DMS53 (cell line): ENCODE results near the gene ALOX15.
"Not testable (repeated sequence)": the region's sequence is repeated elsewhere in the genome, so short reads cannot be mapped to it uniquely, and the experiment has no call there.

Source experiments
- DNase-seq: peaks from one replicate; lab custom pipeline; 2025; lab: John Stamatoyannopoulos, UW

ALOX15 gene

GRCh38 chr17:4641297-4642195 lies at the start of gene ALOX15:
ALOX15 (minus strand) TSS chr17:4641678; CDS start chr17:4641651, 27 bp downstream.
- DNase-seq = peak; percentile 27

DNA sequence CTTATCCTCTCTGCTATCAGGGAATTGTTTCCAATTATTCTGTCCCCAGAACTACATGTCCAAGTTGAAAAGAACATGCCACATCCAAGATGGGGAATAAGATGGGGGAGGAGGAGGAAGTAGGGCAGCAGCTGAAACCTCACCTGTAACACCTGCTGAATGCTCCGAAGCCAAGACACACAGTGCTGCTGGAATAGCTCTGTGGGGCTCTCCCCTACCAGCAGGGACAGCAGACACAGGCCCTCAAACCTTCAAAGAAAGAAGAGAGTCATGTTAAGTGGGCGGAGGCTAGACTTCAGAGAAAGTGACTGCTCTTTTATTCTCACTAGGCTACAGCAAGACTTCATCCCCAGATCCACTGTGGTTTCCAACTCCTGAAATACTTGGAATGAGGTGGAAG lies 49.3 kb upstream of the ALOX15 start:
- no peak for DNase-seq

GRCh38 chr17:4689872-4690271 lies 48.4 kb upstream of the ALOX15 start:
- DNase-seq = not testable (repeated sequence)

- not testable (repeated sequence) for DNase-seq
Measured at GRCh38 chr17:4683739-4684138, 42.3 kb upstream of the ALOX15 start.

GRCh38 chr17:4679658-4680057 lies 38.2 kb upstream of the ALOX15 start:
- no peak for DNase-seq

GRCh38 chr17:4678448-4679026 lies 37.1 kb upstream of the ALOX15 start:
- DNase-seq = no peak

DNA sequence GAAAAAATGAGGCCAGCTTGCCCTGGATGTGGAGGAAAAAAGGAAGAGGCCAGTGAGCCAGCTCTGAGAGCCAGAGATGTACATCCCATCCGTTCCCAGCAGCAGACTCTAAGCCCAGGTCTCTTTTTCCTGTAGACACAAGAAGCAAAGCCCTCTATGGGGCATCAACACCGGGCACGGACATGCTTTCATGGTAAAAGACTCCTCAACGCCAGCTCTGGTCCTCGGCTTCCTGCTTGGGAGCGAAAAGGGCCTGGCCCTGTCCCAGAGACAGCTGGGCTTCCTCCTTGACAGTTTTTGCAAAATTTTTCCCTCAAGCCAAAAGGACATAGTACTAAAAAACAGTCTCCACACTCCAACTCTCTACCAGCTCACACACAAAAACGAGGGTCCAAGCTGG lies 35.3 kb upstream of the ALOX15 start:
- DNase-seq = no peak

DNA sequence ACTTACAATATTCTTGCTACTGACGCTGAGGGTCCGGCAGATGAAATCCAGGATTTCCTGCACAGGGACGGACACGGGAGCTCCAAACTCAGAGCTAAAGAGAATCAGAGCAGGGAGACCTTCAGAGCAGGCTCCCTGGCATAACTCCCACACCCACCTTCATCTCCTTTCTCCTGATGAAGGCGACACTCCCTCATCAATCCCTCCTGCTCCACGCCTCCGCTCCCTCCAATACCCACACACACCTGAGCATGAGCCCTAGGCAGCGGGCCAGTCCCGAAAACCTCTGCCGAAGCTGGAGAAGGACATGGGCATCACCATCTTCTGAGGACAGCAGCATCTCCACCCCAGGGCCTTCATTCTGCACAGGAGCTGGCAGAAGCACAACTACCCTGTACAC lies 34.3 kb upstream of the ALOX15 start:
- no peak for DNase-seq

GRCh38 chr17:4674685-4674998 lies 33.2 kb upstream of the ALOX15 start:
- no peak for DNase-seq

DNA sequence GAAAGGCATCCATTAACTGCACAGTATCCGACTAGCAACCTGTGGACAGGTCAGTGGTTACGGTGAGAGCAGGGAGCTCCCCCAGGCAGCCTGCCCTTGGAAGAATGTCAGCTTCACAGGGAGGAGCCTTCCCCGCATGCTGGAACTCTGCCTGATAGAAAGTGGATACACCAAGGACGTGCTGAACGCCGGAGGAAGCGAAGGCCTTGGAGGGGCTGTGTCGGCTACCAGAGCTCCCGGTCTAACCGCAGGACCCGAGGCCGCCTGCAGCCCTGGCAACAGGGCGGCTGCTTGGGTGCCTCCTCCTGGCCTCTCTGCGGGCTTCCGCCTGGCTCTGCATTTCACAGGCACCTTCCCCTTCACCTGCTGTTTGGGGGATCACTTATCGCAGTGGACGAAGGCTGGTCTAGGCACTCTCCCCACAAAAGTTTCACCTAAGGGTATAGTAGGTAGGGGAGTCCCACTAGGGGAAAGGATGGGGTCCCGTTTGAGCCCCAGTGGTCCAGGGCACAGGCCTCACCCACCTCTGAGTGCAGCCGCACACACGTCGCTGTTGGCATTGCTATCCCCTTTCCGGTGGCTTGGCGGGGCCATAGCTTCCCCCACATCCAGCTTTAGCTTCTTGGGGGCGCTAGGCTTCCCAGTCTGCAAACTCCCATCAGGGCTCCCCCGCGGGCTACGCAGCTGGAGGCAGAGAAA lies 32.7 kb upstream of the ALOX15 start:
- no peak for DNase-seq

DNA sequence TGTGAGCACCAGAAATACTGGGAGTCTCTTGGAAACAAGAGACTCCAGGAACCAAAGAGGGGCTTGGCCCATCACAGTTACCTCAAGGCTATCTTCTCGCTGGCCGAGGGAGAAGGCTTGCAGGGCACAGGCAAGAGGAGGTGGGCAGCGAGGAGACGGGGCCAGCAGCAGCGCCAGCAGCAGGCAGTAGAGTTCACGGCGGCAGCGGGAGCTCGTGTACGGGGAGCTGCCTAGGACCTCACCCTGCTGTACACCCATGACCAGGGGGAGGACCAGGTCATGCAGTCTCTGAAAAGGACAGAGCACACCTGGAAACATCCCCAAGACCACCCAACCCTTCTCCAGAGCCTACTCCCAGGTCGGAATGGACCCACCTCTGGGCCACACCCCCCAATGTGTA lies 31.7 kb upstream of the ALOX15 start:
- no peak for DNase-seq

DNA sequence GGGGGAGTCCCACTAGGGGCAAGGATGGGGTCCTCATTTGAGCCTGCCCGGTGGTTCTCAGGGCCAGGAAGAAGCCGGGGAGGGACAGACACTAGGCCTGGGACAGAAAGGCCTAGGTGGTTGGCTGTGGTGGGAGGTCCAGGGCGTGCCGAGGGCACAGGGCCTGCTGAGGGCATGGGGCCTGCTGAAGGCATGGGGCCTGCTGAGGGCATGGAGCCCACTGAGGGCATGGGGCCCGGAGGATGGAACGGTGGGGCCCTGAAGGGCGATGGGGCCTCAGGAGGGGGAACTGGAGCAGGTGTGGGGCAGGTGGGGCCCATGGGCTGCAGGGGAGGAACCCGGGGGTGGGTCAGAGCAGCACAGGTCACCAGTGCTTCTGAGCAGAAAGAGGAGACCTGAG lies 31.3 kb upstream of the ALOX15 start:
- DNase-seq = no peak

GRCh38 chr17:4672055-4672630 lies 30.7 kb upstream of the ALOX15 start:
- no peak for DNase-seq

DNA sequence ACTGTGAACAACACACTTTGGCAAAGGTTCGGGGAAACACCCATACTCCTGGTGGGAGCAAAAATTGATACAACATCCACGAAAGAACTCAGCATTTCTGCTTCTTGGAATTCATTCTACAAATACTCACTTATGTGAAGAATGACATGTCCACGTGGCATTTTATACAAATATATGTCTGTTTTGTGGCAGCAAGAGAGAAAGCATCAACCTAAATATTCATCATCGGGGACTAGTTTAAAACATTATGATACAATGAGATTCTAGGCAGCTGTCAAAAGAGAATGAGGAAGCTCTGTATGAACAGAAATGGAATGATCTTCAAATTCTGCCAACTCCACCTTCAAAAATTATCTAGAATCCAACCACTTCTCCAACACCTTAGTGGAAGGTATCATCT lies 25.7 kb upstream of the ALOX15 start:
- DNase-seq = no peak

GRCh38 chr17:4666296-4666695 lies 24.8 kb upstream of the ALOX15 start:
- DNase-seq = no peak

- no peak for DNase-seq
Measured at GRCh38 chr17:4665027-4665426, 23.5 kb upstream of the ALOX15 start.

DNA sequence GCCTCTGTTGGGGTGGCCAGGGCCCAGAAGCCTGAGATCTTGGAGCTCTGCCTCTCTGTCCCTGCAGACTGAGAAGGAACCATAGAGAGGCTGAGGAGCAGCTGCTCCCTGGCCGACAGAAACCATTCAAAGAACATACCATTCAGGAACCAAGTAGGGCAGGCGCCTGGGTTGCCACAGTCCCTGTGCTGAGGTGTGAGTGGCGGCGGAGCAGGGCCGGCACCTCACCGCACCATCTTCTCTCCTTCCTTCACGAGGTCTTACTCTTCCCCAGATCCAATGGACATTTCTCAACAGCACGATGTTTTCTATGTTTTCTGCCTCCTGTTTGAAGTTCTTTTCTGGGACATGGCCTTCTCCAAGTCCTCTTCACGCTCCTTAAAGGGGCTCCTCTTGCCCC lies 22.8 kb upstream of the ALOX15 start:
- DNase-seq = no peak

DNA sequence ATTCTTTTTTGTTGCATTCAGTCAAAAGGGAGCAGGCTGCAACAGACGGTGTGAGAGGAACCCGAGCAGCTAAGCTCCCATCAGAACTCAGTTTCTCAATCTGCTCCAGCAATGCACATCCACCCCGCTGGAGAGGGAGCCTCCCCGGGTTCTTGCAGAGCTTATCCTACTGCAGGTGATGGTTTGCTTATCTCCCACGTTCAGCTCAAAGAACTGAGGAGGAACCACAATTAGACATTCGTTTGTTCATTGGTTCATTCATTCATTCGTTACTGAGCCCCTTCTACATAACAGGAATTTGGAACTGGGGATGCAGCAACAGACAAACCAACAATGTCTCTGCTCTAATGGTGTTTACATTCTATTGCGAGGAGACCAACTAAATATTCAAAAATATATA lies 22.2 kb upstream of the ALOX15 start:
- no peak for DNase-seq

DNA sequence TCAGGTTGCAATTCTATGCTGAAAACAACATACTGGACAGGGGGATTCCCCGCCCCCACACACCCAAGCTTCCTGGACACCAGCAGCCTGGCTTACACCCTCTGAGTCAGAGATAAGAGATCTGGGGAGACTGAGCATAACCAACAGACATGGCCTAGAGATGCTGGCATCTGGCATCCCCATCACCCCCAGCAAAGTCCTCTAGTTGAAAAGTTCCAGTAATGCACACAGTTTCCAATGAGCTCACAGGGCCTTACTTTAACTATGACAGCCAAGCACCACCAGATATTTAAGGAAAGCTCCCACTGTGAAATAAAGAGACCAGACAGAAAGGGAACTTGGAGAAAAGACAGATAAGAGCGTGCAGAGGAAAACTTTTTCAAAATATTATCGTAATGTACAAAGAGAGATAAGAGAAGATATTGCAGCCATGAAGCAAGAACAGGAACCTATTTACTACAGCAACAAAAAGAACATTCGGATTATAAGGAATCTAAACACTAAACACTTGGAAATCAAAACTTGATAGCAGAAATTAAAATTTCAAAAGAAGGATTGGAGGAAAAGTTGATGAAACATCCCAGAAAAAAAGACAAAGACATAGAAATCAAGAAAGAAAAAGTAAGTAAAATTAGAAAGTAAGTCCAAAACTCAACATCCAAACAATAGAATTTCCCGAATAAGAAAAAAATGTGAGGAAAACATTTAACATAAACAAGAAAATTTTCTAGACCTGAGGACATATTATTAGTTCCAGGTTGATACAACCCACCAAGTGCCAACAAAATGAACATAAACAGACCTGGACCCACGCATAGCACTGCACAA lies 17.2 kb upstream of the ALOX15 start:
- no peak for DNase-seq

GRCh38 chr17:4657678-4658077 lies 16.2 kb upstream of the ALOX15 start:
- no peak for DNase-seq

GRCh38 chr17:4655933-4656332 lies 14.5 kb upstream of the ALOX15 start:
- not testable (repeated sequence) for DNase-seq

DNA sequence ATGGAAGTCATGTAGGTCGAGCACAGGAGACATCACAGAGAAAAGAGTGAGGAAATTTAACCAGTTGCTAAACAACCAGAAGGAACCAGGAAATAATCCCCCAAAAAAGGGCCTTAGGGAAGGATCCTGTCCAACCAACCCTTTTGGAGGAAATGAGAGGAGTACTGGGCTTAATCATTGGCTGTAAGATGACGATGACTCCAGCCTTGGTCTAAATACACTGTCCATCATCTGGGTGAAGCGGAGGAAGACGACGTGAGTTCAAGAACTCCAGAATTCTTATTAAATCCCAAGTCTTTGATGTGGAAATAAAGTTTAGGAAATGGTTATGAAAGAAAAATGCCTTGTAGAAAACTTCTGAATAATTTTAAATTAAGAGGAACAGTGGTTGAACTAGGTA lies 11.5 kb upstream of the ALOX15 start:
- no peak for DNase-seq
